NT2/D1 (cell line): Measurements from ENCODE around the gene PGS1.

Experiments
- DNase-seq: peaks from one replicate; pipeline ENCODE4 v3.0.0-alpha.2; 2011; ENCODE audit warnings: low read depth, low spot score
- H3K27me3 ChIP-seq: 2 replicates; pipeline ENCODE4 v1.6.0; 2011; ENCODE audit warnings: mild to moderate bottlenecking; ENCODE audit not compliant: insufficient read length, insufficient read depth
- H3K36me3 ChIP-seq: 2 replicates; pipeline ENCODE4 v1.6.1; 2011; ENCODE audit warnings: mild to moderate bottlenecking, low read length, mixed read lengths; ENCODE audit not compliant: insufficient read depth, insufficient read length
- H3K4me1 ChIP-seq: 2 replicates; pipeline ENCODE4 v1.5.1; 2011; ENCODE audit not compliant: insufficient read depth, insufficient read length
- H3K4me3 ChIP-seq: 2 replicates; pipeline ENCODE4 v1.5.1; 2011; ENCODE audit warnings: low read depth; ENCODE audit not compliant: insufficient read length
- H3K9ac ChIP-seq: 2 replicates; pipeline ENCODE4 v1.6.0; 2011; ENCODE audit warnings: low read depth; ENCODE audit not compliant: insufficient read length
- H3K9me3 ChIP-seq: 2 replicates; pipeline ENCODE4 v1.5.1; 2011; ENCODE audit warnings: mild to moderate bottlenecking, low read length; ENCODE audit not compliant: insufficient read depth
- SUZ12 ChIP-seq: IDR thresholded peaks from 2 replicates; pipeline ENCODE4 v1.6.1; 2011; ENCODE audit not compliant: insufficient read length, insufficient read depth; ENCODE audit errors: extremely low read depth
- YY1 ChIP-seq: IDR thresholded peaks from 2 replicates; pipeline ENCODE4 v1.6.1; 2011; ENCODE audit not compliant: insufficient read length, insufficient read depth
- ZNF274 ChIP-seq: IDR thresholded peaks from 2 replicates; pipeline ENCODE4 v1.6.1; 2011; ENCODE audit warnings: mild to moderate bottlenecking, low read depth, low read length

Gene PGS1

DNA sequence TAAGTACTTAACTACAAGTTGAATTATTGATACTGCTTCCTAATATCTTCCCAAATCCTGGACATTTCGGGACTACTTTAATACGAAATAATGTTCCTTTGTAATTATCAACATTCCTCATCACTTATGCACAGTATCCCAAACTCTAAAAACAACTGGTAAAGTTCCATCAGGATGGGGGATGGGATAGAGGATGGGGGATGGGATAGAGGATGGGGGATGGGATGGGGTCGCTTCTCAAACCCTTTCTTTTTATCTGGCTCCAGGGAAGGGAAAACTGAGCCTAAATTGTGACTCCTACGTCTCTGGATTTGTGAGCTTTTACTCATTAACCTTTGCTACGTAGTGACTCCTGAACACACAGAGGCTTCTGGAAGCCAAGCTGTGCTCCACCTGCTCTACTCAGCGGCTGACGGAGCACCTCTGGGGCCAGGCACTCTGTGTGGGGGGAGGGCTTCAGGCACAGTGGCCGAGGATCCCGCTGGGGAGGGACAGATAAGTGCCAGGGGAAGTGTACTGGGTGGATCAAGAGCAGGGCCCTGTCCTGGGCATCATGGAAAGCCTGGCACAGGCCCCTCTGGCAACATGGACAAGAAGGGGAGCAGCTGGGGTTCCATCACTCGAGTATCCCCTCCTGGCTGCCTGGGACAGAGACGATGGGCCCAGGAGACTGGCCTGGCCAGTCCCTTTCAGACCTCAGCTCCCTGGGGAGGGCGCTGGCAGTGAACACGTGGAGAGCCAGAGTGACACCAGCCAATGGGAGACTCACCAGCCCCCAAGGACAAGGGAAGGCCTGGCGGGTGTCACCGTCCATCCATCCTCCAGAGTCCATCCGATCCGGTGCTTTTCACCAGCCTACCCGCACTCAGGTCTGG lies 56.2 kb downstream of the PGS1 start:
- Histone ChIP-seq H3K4me1 (peaks cover 16% of the 10 kb centered on the region), H3K9ac (no peak overlapping the region), H3K27me3 (no peaks in the 10 kb centered on the region), H3K4me3 (no peak overlapping the region), H3K9me3 (no peaks in the 10 kb centered on the region), H3K36me3 (peaks cover 6% of the 10 kb centered on the region)
- no peak for TF ChIP-seq YY1
- no peak for DNase-seq

DNA sequence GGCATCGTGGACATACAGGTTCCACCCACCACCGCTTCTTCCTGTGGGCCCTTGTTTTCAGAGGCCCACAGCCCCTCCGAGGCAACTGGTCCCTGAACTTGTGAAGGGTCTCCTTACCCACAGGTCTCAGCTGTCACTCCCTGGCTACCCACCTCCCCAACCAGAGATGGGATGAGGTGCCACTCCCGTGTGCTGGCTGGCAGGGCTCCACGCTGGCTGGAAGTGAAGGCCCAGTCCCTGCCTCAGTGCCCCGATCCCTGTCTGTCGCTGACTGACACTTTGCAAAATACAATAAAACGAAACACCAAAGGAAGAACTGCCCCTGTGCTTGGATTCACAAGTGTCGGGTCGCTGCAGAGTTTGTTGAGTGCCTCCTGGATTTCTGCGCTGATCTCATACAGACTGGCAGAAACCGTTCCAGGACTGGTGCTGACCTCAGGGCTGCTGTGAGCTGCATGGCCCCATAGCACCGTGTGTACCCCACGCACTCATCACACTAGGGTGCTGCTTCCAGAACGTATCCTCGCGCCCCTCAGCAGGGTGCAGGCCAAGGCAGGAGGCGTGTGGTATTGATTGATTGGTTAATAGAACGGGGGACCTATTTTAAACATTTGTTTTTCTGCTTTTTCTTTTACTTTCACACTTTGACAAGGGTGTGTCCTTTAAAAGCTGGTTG lies 57.0 kb downstream of the PGS1 start:
- Histone ChIP-seq H3K9ac (no peak overlapping the region), H3K9me3 (no peaks in the 10 kb centered on the region), H3K4me1 (peaks cover 15% of the 10 kb centered on the region), H3K4me3 (no peak overlapping the region), H3K27me3 (no peaks in the 10 kb centered on the region), H3K36me3 (no peaks in the 10 kb centered on the region)
- TF ChIP-seq ZNF274 (no peak), YY1 (no peak), SUZ12 (no peak)
- no peak for DNase-seq

- Histone ChIP-seq H3K9ac (no peak overlapping the region), H3K9me3 (no peaks in the 10 kb centered on the region), H3K27me3 (no peaks in the 10 kb centered on the region), H3K4me3 (no peak overlapping the region), H3K36me3 (no peaks in the 10 kb centered on the region), H3K4me1 (peaks cover 13% of the 10 kb centered on the region)
- TF ChIP-seq YY1 (no peak), SUZ12 (no peak), ZNF274 (no peak)
- DNase-seq: no peak
These were observed 59.2 kb downstream of the PGS1 start for GRCh38 chr17:78437508-78438169.

DNA sequence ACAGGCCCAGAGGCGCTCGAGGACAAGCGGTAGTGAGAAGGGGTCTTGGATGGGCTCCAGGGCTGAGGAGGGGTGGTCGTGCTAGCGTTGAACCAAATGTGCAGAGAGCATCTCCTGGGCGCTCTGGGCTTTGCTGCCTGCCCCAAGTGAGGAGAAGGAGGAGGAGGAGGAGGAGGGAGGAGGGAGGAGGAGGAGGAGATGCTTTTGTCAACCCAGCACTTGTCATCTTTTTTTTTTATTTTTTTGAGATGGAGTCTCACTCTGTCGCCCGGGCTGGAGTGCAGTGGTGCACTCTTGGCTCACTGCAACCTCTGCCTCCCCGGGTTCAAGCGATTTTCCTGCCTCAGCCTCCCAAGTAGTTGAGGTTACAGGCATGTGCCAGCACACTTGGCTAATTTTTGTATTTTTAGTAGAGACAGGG lies 59.8 kb downstream of the PGS1 start:
- Histone ChIP-seq H3K4me3 (no peak overlapping the region), H3K27me3 (no peaks in the 10 kb centered on the region), H3K36me3 (no peaks in the 10 kb centered on the region), H3K9ac (no peak overlapping the region), H3K9me3 (no peaks in the 10 kb centered on the region), H3K4me1 (peaks cover 10% of the 10 kb centered on the region)
- no peak for DNase-seq
- TF ChIP-seq YY1 (no peak), SUZ12 (no peak), ZNF274 (no peak)

- Histone ChIP-seq H3K27me3 (no peaks in the 10 kb centered on the region), H3K4me1 (peaks cover 10% of the 10 kb centered on the region), H3K4me3 (no peak overlapping the region), H3K36me3 (no peaks in the 10 kb centered on the region), H3K9me3 (no peaks in the 10 kb centered on the region), H3K9ac (no peak overlapping the region)
- TF ChIP-seq SUZ12: no peak
- TF ChIP-seq YY1: no peak
- TF ChIP-seq ZNF274: no peak
- DNase-seq: no peak
These were observed 60.4 kb downstream of the PGS1 start for GRCh38 chr17:78438694-78439325.

- Histone ChIP-seq H3K9ac (no peak overlapping the region), H3K27me3 (no peaks in the 10 kb centered on the region), H3K9me3 (no peaks in the 10 kb centered on the region), H3K4me1 (peaks cover 3% of the 10 kb centered on the region), H3K4me3 (no peak overlapping the region), H3K36me3 (no peaks in the 10 kb centered on the region)
- TF ChIP-seq SUZ12: no peak
- no peak for TF ChIP-seq ZNF274
- TF ChIP-seq YY1: no peak
- no peak for DNase-seq
These were observed 63.0 kb downstream of the PGS1 start for GRCh38 chr17:78441271-78441971.
